ENCODE data around the gene MRRF.
A peak's percentile ranks its signal among the peaks of the same experiment; 100 is the strongest.

MRRF gene

DNA sequence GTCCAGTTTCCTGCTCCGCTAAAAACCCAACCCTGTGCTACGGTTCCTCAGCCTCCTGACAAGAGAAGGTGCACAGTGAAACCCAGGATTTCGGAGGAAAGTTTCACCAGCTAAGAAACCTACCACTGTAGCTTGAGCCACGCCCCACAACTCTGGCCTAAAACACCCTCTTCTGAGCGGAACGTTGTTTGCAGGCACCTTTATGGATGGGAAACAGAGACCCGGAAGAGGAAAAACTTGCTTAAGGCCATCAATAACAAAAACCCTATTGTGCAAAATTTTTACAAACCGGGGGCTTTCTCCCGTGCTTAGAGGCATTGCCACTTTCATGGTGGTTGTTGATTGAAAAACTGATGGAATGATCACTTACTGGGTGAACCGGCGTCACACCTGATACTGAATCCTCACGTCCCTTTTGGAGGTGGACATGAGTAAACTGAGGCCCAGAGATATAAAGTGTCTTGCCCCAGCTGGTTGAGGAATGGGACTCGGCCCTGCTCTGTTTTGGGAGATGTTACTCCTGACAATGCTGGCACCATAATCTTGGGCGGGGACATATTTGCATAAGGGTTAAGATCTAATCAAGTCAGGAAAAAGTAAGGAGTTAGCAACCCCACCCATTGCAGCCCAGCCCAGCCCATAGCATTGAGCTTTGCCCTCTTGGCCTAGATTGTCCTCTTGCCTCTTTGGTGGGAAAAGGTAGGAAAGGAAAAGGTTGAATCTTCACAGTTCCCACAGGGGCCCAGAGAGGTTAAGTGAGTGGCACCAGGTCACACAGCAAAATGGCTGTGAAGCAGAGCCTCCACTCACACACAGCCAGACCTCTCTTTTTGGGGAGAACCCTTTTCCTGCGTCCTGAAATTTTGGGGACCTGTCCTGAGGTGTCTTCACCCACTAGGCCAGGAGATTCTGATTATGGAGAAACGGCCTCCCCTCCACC, 82.9 kb downstream of the MRRF start:
- H3K18ac ChIP-seq (ENCODE audit: low read depth in 1 of 2, low read length in 2 of 2): peak overlapping the region in 1 of 2 experiments; percentile 5
- peak overlapping the region; percentile 27 for H2BK120ac ChIP-seq (ENCODE audit: low read depth, low read length)
- H3K27me3 ChIP-seq (ENCODE audit: control insufficient read depth in 1 of 2, insufficient read depth in 1 of 2, low read length in 2 of 2): peaks cover 4 to 7% of the 10 kb centered on the region in 2 experiments
- no peak overlapping the region for H2BK5ac ChIP-seq (ENCODE audit: low read depth, low read length, poor library complexity, severe bottlenecking)
- H4K8ac ChIP-seq (ENCODE audit: low read length): peak overlapping the region; percentile 21
- H3K23ac ChIP-seq (ENCODE audit: low read length in 2 of 2): no peak overlapping the region
- H3K4ac ChIP-seq (ENCODE audit: low read depth in 1 of 2, low read length in 2 of 2): no peak overlapping the region
- H3K79me1 ChIP-seq (replicated peaks; ENCODE audit: low read length, poor library complexity, severe bottlenecking): no peaks in the 10 kb centered on the region
- H3K27ac ChIP-seq (ENCODE audit: low read length, poor library complexity, severe bottlenecking): no peak overlapping the region
- no peaks in the 10 kb centered on the region for H3K36me3 ChIP-seq (ENCODE audit: control insufficient read depth in 1 of 2, insufficient read depth in 2 of 2, low read depth in 1 of 2, low read length in 2 of 2)
- no peak overlapping the region for H2BK12ac ChIP-seq (ENCODE audit: low read length in 2 of 2)
- 50% methylated on average over 16 of the region's 16 CpGs for WGBS
- H4K91ac ChIP-seq (ENCODE audit: low read length): no peak overlapping the region
- no peak overlapping the region for H2BK15ac ChIP-seq (ENCODE audit: low read depth, poor library complexity, severe bottlenecking)
- H3K14ac ChIP-seq (ENCODE audit: low read length in 2 of 2): no peak overlapping the region
- no peaks in the 10 kb centered on the region for H3K9me3 ChIP-seq (ENCODE audit: control insufficient read depth, low read length)
- H3K4me2 ChIP-seq (ENCODE audit: low read length, poor library complexity, severe bottlenecking): peak overlapping the region; percentile 88
- H2AFZ ChIP-seq (ENCODE audit: low read depth, low read length): peak overlapping the region; percentile 7
- H3K9ac ChIP-seq (ENCODE audit: low read length): peak overlapping the region; percentile 81
- no peak overlapping the region for H2AK5ac ChIP-seq (ENCODE audit: low read length, severe bottlenecking)
- H3K4me1 ChIP-seq (ENCODE audit: control insufficient read depth, insufficient read depth, low read depth, low read length): peaks cover 6% of the 10 kb centered on the region
- DNase-seq: peak; percentile 22
- H3K4me3 ChIP-seq (ENCODE audit: insufficient read depth in 1 of 2, low read depth in 1 of 2, low read length in 2 of 2): peak overlapping the region; percentile 59 to 76

DNA sequence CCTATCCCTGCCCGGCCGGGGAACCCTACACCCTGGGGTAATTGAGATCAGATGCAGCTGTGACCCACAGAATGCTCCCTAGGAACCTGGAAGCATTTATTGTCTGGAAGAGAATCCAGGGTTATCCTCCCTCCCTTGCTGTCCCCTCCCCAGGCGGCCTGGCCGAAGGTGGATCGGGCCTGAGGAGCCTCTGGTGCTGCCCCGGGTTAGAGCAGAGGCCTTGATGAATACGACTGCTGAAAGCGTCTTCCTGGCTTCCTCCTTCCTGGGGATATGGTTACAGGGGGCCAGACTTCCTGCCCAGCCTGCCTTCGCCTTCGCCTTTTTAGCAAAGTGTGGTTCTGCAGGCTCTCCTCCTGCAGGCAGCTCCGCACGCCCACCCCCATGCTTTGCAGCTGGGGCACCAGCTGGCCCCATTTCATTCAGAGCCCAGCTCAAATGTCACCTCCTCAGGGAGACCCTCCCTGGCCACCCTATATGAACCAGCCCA, 83.7 kb downstream of the MRRF start:
- H3K4ac ChIP-seq (ENCODE audit: low read depth in 1 of 2, low read length in 2 of 2): no peak overlapping the region
- H2BK120ac ChIP-seq (ENCODE audit: low read depth, low read length): no peak overlapping the region
- no peak overlapping the region for H2BK15ac ChIP-seq (ENCODE audit: low read depth, poor library complexity, severe bottlenecking)
- H2AK5ac ChIP-seq (ENCODE audit: low read length, severe bottlenecking): no peak overlapping the region
- no peaks in the 10 kb centered on the region for H3K79me1 ChIP-seq (replicated peaks; ENCODE audit: low read length, poor library complexity, severe bottlenecking)
- H3K27me3 ChIP-seq (ENCODE audit: control insufficient read depth in 1 of 2, insufficient read depth in 1 of 2, low read length in 2 of 2): peaks cover 4 to 7% of the 10 kb centered on the region in 2 experiments
- DNase-seq: no peak
- H2BK5ac ChIP-seq (ENCODE audit: low read depth, low read length, poor library complexity, severe bottlenecking): no peak overlapping the region
- H3K9ac ChIP-seq (ENCODE audit: low read length): no peak overlapping the region
- H3K4me3 ChIP-seq (ENCODE audit: insufficient read depth in 1 of 2, low read depth in 1 of 2, low read length in 2 of 2): no peak overlapping the region
- H2AFZ ChIP-seq (ENCODE audit: low read depth, low read length): no peak overlapping the region
- H3K4me1 ChIP-seq (ENCODE audit: control insufficient read depth, insufficient read depth, low read depth, low read length): peaks cover 6% of the 10 kb centered on the region
- no peak overlapping the region for H2BK12ac ChIP-seq (ENCODE audit: low read length in 2 of 2)
- 71% methylated on average over 12 of the region's 12 CpGs for WGBS
- H3K23ac ChIP-seq (ENCODE audit: low read length in 2 of 2): no peak overlapping the region
- no peak overlapping the region for H4K8ac ChIP-seq (ENCODE audit: low read length)
- H3K14ac ChIP-seq (ENCODE audit: low read length in 2 of 2): no peak overlapping the region
- H3K4me2 ChIP-seq (ENCODE audit: low read length, poor library complexity, severe bottlenecking): no peak overlapping the region
- H3K27ac ChIP-seq (ENCODE audit: low read length, poor library complexity, severe bottlenecking): no peak overlapping the region
- H4K91ac ChIP-seq (ENCODE audit: low read length): no peak overlapping the region
- no peaks in the 10 kb centered on the region for H3K36me3 ChIP-seq (ENCODE audit: control insufficient read depth in 1 of 2, insufficient read depth in 2 of 2, low read depth in 1 of 2, low read length in 2 of 2)
- no peaks in the 10 kb centered on the region for H3K9me3 ChIP-seq (ENCODE audit: control insufficient read depth, low read length)
- no peak overlapping the region for H3K18ac ChIP-seq (ENCODE audit: low read depth in 1 of 2, low read length in 2 of 2)

DNA sequence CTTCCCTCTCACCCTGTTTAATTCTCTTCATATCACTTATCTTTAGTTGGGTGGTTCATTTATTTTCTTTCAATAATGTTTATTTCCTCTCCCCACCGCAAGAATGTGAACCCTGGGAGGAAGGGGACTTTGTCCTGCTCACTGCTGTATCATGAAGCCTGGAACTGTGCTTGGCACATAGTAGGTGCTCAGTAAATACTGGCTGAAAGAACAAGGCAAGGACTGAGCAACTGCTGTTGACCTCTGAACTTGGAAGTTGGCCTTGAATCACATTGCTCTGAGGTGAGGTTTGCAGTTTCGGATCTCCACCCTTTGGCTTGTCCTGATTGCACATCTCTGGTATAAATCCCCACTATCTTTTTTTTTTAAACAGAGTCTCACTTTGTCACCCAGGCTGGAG, 84.1 kb downstream of the MRRF start:
- Histone ChIP-seq H3K4ac (ENCODE audit: low read depth in 1 of 2, low read length in 2 of 2) (no peak overlapping the region), H2BK15ac (ENCODE audit: low read depth, poor library complexity, severe bottlenecking) (no peak overlapping the region), H3K14ac (ENCODE audit: low read length in 2 of 2) (no peak overlapping the region), H4K8ac (ENCODE audit: low read length) (no peak overlapping the region), H3K27ac (ENCODE audit: low read length, poor library complexity, severe bottlenecking) (no peak overlapping the region), H3K9ac (ENCODE audit: low read length) (no peak overlapping the region), H2AK5ac (ENCODE audit: low read length, severe bottlenecking) (no peak overlapping the region), H4K91ac (ENCODE audit: low read length) (no peak overlapping the region), H2BK12ac (ENCODE audit: low read length in 2 of 2) (no peak overlapping the region), H3K23ac (ENCODE audit: low read length in 2 of 2) (no peak overlapping the region), H3K27me3 (ENCODE audit: control insufficient read depth in 1 of 2, insufficient read depth in 1 of 2, low read length in 2 of 2) (peaks cover 4 to 7% of the 10 kb centered on the region in 2 experiments), H3K36me3 (ENCODE audit: control insufficient read depth in 1 of 2, insufficient read depth in 2 of 2, low read depth in 1 of 2, low read length in 2 of 2) (no peaks in the 10 kb centered on the region), H3K18ac (ENCODE audit: low read depth in 1 of 2, low read length in 2 of 2) (no peak overlapping the region), H2BK120ac (ENCODE audit: low read depth, low read length) (no peak overlapping the region), H3K4me2 (ENCODE audit: low read length, poor library complexity, severe bottlenecking) (no peak overlapping the region), H3K4me1 (ENCODE audit: control insufficient read depth, insufficient read depth, low read depth, low read length) (peaks cover 6% of the 10 kb centered on the region), H2BK5ac (ENCODE audit: low read depth, low read length, poor library complexity, severe bottlenecking) (no peak overlapping the region), H3K79me1 (replicated peaks; ENCODE audit: low read length, poor library complexity, severe bottlenecking) (no peaks in the 10 kb centered on the region), H2AFZ (ENCODE audit: low read depth, low read length) (no peak overlapping the region), H3K9me3 (ENCODE audit: control insufficient read depth, low read length) (no peaks in the 10 kb centered on the region), H3K4me3 (ENCODE audit: insufficient read depth in 1 of 2, low read depth in 1 of 2, low read length in 2 of 2) (no peak overlapping the region)
- no peak for DNase-seq
- 95% methylated on average over 2 of the region's 2 CpGs for WGBS

GRCh38 chr9:122349201-122349600, 84.5 kb downstream of the MRRF start:
- Histone ChIP-seq H3K27me3 (ENCODE audit: control insufficient read depth in 1 of 2, insufficient read depth in 1 of 2, low read length in 2 of 2) (peaks cover 4 to 7% of the 10 kb centered on the region in 2 experiments), H2BK15ac (ENCODE audit: low read depth, poor library complexity, severe bottlenecking) (no peak overlapping the region), H4K91ac (ENCODE audit: low read length) (no peak overlapping the region), H3K9ac (ENCODE audit: low read length) (no peak overlapping the region), H3K23ac (ENCODE audit: low read length in 2 of 2) (no peak overlapping the region), H3K36me3 (ENCODE audit: control insufficient read depth in 1 of 2, insufficient read depth in 2 of 2, low read depth in 1 of 2, low read length in 2 of 2) (no peaks in the 10 kb centered on the region), H4K8ac (ENCODE audit: low read length) (no peak overlapping the region), H3K4me3 (ENCODE audit: insufficient read depth in 1 of 2, low read depth in 1 of 2, low read length in 2 of 2) (no peak overlapping the region), H2AFZ (ENCODE audit: low read depth, low read length) (no peak overlapping the region), H3K18ac (ENCODE audit: low read depth in 1 of 2, low read length in 2 of 2) (no peak overlapping the region), H3K4me2 (ENCODE audit: low read length, poor library complexity, severe bottlenecking) (no peak overlapping the region), H3K4ac (ENCODE audit: low read depth in 1 of 2, low read length in 2 of 2) (no peak overlapping the region), H2BK120ac (ENCODE audit: low read depth, low read length) (no peak overlapping the region), H3K14ac (ENCODE audit: low read length in 2 of 2) (no peak overlapping the region), H2AK5ac (ENCODE audit: low read length, severe bottlenecking) (no peak overlapping the region), H3K79me1 (replicated peaks; ENCODE audit: low read length, poor library complexity, severe bottlenecking) (no peaks in the 10 kb centered on the region), H2BK5ac (ENCODE audit: low read depth, low read length, poor library complexity, severe bottlenecking) (no peak overlapping the region), H3K4me1 (ENCODE audit: control insufficient read depth, insufficient read depth, low read depth, low read length) (peaks cover 6% of the 10 kb centered on the region), H3K9me3 (ENCODE audit: control insufficient read depth, low read length) (no peaks in the 10 kb centered on the region), H2BK12ac (ENCODE audit: low read length in 2 of 2) (no peak overlapping the region), H3K27ac (ENCODE audit: low read length, poor library complexity, severe bottlenecking) (no peak overlapping the region)
- no peak for DNase-seq
- 91% methylated on average over 4 of the region's 4 CpGs for WGBS
